K562 (cell line): ENCODE data around the gene BCORL1. TPM values are rescaled to one million over a fixed set of nuclear protein-coding genes. Genes with fewer than 3 reads are reported as not detected.

Experiments
- ATAC-seq: fragments of 200-7000 bp; cut with Tn5 transposase; 3 replicates; pipeline ENCODE4 v1.9.1; 2020; ENCODE audit warnings: moderate library complexity
- BruUV-seq: library from RNA; stranded (reverse); fragments of 400-500 nt; replicated peaks from 2 replicates; lab custom pipeline; 2021; lab: Mats Ljungman, UMichigan
- CTCF ChIA-PET: fragments of 300-600 bp; formaldehyde crosslinking; extraction: SDS; loops from one replicate; lab custom pipeline; 2021; ENCODE audit warnings: low intra/inter-chr PET ratio; lab: Yijun Ruan, JAX
- POLR2A ChIA-PET: fragments of 300-600, 350-650 bp; sonication (Branson Sonifier 250); formaldehyde crosslinking; extraction: SDS; loops from one replicate; lab custom pipeline; 2021; ENCODE audit warnings: antibody characterized with exemption, inconsistent platforms; lab: Yijun Ruan, JAX
- DNase-seq, 4 experiments: peaks; one replicate each; pipeline versions ENCODE4 v3.0.0 to v3.0.0-alpha.2; 2011 to 2018; ENCODE audit warnings: low spot score in 3 of 4, mixed read lengths in 3 of 4; ENCODE audit errors: extremely low read depth in 1 of 4
- FAIRE-seq: peaks from 2 replicates; lab custom pipeline; 2011; peaks lifted over from hg19 to GRCh38; lab: Jason Lieb, UNC
- H2AFZ ChIP-seq: 2 replicates; pipeline ENCODE4 v1.6.0; 2011; ENCODE audit warnings: low read depth, low read length, control low read depth, inconsistent platforms
- H3K27ac ChIP-seq: fragments of 200-600 bp; 3 replicates; pipeline ENCODE4 v1.8.0; 2011; ENCODE audit warnings: low read depth, mild to moderate bottlenecking, control low read depth, inconsistent platforms, low read length, moderate library complexity, mixed read lengths; ENCODE audit errors: extremely low read depth
- H3K27me3 ChIP-seq, 2 experiments: fragments of 300-600 bp in 1 of 2; 2 replicates in 1 of 2; 3 replicates in 1 of 2; pipeline versions ENCODE4 v1.6.0 to v1.8.0; 2011; ENCODE audit warnings: inconsistent platforms in 2 of 2, low read length in 2 of 2, mild to moderate bottlenecking in 1 of 2, mixed read lengths in 1 of 2, moderate library complexity in 1 of 2; ENCODE audit not compliant: control insufficient read depth in 2 of 2, insufficient read depth in 2 of 2
- H3K36me3 ChIP-seq: fragments of 300-600 bp; 3 replicates; pipeline ENCODE4 v1.8.0; 2011; ENCODE audit warnings: mild to moderate bottlenecking, low read length, inconsistent platforms; ENCODE audit not compliant: control insufficient read depth, insufficient read depth
- H3K4me1 ChIP-seq, 2 experiments: fragments of 200-600 bp in 1 of 2; replicated peaks in 1 of 2; 2 replicates in 1 of 2; 3 replicates in 1 of 2; pipeline versions ENCODE4 v1.5.1 to v1.8.0; 2011; ENCODE audit warnings: inconsistent platforms in 2 of 2, low read length in 2 of 2, mild to moderate bottlenecking in 1 of 2, mixed read lengths in 1 of 2, moderate library complexity in 1 of 2; ENCODE audit not compliant: control insufficient read depth in 2 of 2, insufficient read depth in 2 of 2
- H3K4me2 ChIP-seq: 2 replicates; pipeline ENCODE4 v1.6.1; 2011; ENCODE audit warnings: low read length, control low read depth, inconsistent platforms, mixed read lengths; ENCODE audit not compliant: insufficient read depth
- H3K4me3 ChIP-seq: fragments of 200-600 bp; sonication (generic), shearing (Covaris generic); 2 replicates; pipeline ENCODE4 v1.5.1; 2016; ENCODE audit warnings: control low read depth, inconsistent platforms
- H3K79me2 ChIP-seq: fragments of 200-600 bp; 3 replicates; pipeline ENCODE4 v1.8.0; 2011; ENCODE audit warnings: low read length, inconsistent platforms; ENCODE audit not compliant: control insufficient read depth, insufficient read depth
- H3K9ac ChIP-seq, 2 experiments: 2 replicates each; pipeline versions ENCODE4 v1.6.0 to v1.6.1; 2011; ENCODE audit warnings: low read depth in 2 of 2, low read length in 2 of 2, control low read depth in 1 of 2, inconsistent platforms in 1 of 2, mild to moderate bottlenecking in 1 of 2, mixed read lengths in 1 of 2; ENCODE audit not compliant: insufficient read depth in 1 of 2
- H3K9me1 ChIP-seq: one replicate; pipeline ENCODE4 v1.6.0; 2011; ENCODE audit warnings: inconsistent platforms, mild to moderate bottlenecking, low read length, moderate library complexity; ENCODE audit not compliant: control insufficient read depth, insufficient read depth
- H3K9me3 ChIP-seq: replicated peaks from 2 replicates; pipeline ENCODE4 v1.5.1; 2011; ENCODE audit warnings: low read depth, low read length, inconsistent platforms; ENCODE audit not compliant: control insufficient read depth, insufficient read depth
- H4K20me1 ChIP-seq: replicated peaks from 2 replicates; pipeline ENCODE4 v1.6.1; 2011; ENCODE audit warnings: low read length, inconsistent platforms, mixed read lengths; ENCODE audit not compliant: control insufficient read depth, insufficient read depth
- WGBS: fragments of 100-300 bp; shearing (Covaris generic); methylation state at CpG from one replicate; pipeline ENCODE4 v1.1.6; 2016; ENCODE audit warnings: low coverage, mixed read lengths; ENCODE audit not compliant: insufficient coverage; ENCODE audit errors: missing lambda C conversion rate; 5-methylcytosine and 5-hydroxymethylcytosine counted together
- in situ Hi-C: fragments of 300-500 bp; cut with MboI; formaldehyde crosslinking; loops from 4 replicates; pipeline ENCODE4 v1.15.0; 2018; ENCODE audit warnings: inconsistent platforms, mixed read lengths
- intact Hi-C: fragments of 100-400 bp; cut with micrococcal nuclease; formaldehyde crosslinking; loops from 2 replicates; pipeline ENCODE4 v1.14.2; 2022
- polyA plus RNA-seq, 8 experiments: library from polyadenylated mRNA; depleted of rRNA in 4 of 8; stranded (reverse) in 5 of 8; unstranded in 3 of 8; fragments of >200 nt; fragmentation: Nextera tagmentation in 2 of 8; fragmentation: Illumina TruSeq in 1 of 8; extraction: Ambion mirVana in 2 of 8; extraction: Trizol in 1 of 8; gene quantifications; 2 replicates each; pipeline versions ENCODE4 v1.2.1 to v1.2.3, GENCODE V29; 2011 to 2014; ENCODE audit warnings: inconsistent platforms in 1 of 8, missing spikeins in 1 of 8
- total RNA-seq, 7 experiments: library from RNA; depleted of rRNA in 6 of 7; stranded (reverse); fragments of >200 nt in 6 of 7; fragmentation: Illumina TruSeq in 2 of 7; extraction: Trizol in 2 of 7; gene quantifications; 2 replicates each; pipeline versions ENCODE4 v1.2.1 to v1.2.3, GENCODE V29; 2011 to 2021; ENCODE audit warnings: low replicate concordance in 1 of 7
- TF ChIP-seq, protein P1 (sequence below): fragments of 450-650 bp; IDR thresholded peaks from 2 replicates; pipeline ENCODE4 v1.6.1; 2017; ENCODE audit warnings: mild to moderate bottlenecking, moderate library complexity

Gene BCORL1
- total and polyA plus RNA-seq, 9 of the 15 experiments (the other 6 are each of a cell fraction or from before 2014, with no cell fraction given) = 0.48 to 29.6 (median 2.1) TPM

DNA sequence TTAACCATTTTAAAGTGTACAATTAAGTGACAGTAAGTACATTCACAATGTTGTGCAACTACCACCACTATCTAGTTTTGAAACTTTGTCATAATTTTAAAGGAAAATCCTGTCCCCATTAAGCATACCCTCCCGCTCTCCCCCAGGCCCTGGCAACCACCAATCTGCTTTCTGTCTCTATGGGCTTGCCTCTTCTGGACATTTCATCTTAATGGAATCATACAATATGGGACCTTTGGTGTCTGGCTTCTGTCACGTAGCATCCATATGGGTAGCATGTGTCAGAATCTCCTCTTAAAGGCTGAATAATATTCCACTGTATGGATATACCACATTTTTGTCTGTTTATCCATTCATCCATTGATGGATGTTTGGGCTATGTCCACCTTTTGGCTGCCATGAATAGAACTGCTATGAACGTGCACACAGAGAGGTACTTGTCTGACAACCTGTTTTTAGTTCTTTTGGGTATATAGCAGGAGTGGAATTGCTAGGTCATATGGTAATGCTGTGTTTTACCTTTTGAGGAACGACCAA lies 66.3 kb downstream of the BCORL1 start:
- 94% methylated on average over 4 of the region's 4 CpGs for WGBS
- FAIRE-seq = no peak
- no peaks in the 10 kb centered on the region for H3K27me3 ChIP-seq

DNA sequence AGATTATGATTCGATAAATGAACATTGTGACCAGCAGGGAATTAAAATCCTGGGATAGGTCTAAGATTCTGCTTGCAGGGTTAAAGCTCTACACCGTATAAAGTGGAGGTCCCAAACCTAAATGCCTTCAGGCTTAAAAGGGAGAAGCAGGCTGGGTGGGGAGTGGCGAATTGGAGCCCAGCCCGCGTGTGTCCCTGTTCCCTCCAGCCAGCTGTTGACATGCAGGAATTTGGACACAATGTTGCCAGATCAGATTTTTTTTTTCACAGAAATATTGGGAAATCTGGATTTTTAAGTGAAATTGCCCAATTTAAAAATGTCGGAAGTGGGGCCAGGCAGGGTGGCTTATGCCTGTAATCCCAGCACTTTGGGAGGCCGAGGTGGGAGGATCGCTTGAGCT lies 67.4 kb downstream of the BCORL1 start:
- in situ Hi-C loops = no loop called here
- Histone ChIP-seq H3K79me2 (no peaks in the 10 kb centered on the region), H3K4me1 (no peaks in the 10 kb centered on the region), H3K9me3 (no peaks in the 10 kb centered on the region), H4K20me1 (no peaks in the 10 kb centered on the region), H3K27me3 (no peaks in the 10 kb centered on the region), H3K9me1 (no peaks in the 10 kb centered on the region), H3K36me3 (peaks cover 86% of the 10 kb centered on the region), H3K4me2 (no peak overlapping the region), H3K9ac (no peak overlapping the region), H2AFZ (no peak overlapping the region), H3K4me3 (no peak overlapping the region), H3K27ac (no peak overlapping the region)
- intact Hi-C loops = no loop called here
- POLR2A ChIA-PET = interaction anchor here (0.6 kb wide), 1 partner anchor 144 kb away, joined by 3 read pairs; the partner anchor contains the start of gene UTP14A
- no TSS peak for BruUV-seq
- FAIRE-seq (no peak), ATAC-seq (no peak), DNase-seq (no peak)
- CTCF ChIA-PET = no interaction called here
- 94% methylated on average over 5 of the region's 8 CpGs for WGBS

More for the DNA sequence above, 66.3 kb downstream of the BCORL1 start:
- ChIA-PET CTCF (no interaction called here), POLR2A (no interaction called here)
- Histone ChIP-seq H3K36me3 (peaks cover 86% of the 10 kb centered on the region), H2AFZ (no peak overlapping the region), H3K9ac (no peak overlapping the region), H3K4me1 (no peaks in the 10 kb centered on the region), H3K4me2 (no peak overlapping the region), H3K9me1 (no peaks in the 10 kb centered on the region), H3K79me2 (no peaks in the 10 kb centered on the region), H3K9me3 (no peaks in the 10 kb centered on the region), H3K27ac (no peak overlapping the region), H4K20me1 (no peaks in the 10 kb centered on the region), H3K4me3 (no peak overlapping the region)
- BruUV-seq = no TSS peak
- in situ Hi-C loops = no loop called here
- TF ChIP-seq, protein P1, sequence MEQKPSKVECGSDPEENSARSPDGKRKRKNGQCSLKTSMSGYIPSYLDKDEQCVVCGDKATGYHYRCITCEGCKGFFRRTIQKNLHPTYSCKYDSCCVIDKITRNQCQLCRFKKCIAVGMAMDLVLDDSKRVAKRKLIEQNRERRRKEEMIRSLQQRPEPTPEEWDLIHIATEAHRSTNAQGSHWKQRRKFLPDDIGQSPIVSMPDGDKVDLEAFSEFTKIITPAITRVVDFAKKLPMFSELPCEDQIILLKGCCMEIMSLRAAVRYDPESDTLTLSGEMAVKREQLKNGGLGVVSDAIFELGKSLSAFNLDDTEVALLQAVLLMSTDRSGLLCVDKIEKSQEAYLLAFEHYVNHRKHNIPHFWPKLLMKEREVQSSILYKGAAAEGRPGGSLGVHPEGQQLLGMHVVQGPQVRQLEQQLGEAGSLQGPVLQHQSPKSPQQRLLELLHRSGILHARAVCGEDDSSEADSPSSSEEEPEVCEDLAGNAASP = no peak
- intact Hi-C loops = no loop called here
- no peak for ATAC-seq
- DNase-seq = no peak
